ENCODE results near the gene CD96. TPM values are rescaled to one million over a fixed set of nuclear protein-coding genes. Genes with fewer than 3 reads are reported as not detected.

The CD96 gene
- total and polyA plus RNA-seq, 12 donors, result 0.22 to 5.6 (median 0.90) TPM; not detected in 1

DNA sequence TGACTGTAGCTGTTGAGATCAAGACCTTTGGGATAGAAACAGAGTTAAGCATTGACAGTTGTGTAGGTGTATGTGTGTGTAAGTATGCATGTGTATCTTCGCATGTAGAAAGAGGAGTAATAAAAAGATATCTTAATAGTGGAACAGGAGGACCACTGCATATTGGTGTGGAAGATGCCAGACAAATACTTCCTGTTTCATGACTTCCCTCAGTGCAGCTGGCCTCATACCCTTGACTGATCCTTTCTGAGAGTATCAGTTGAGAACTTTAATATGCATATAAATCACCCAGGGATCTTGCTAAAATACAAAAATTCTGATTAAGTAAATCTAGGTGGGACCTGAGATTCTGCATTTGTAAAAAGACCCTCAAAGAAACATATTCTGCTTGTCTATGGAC, 61.7 kb downstream of the CD96 start:
- no peak overlapping the region for H3K4me3 ChIP-seq
- WGBS, 4 donors, result 59 to 97% (median 73%) methylated on average over 1 of the region's 1 CpG
- no peaks in the 10 kb centered on the region for H3K9me3 ChIP-seq (replicated peaks in 1 of 3)
- no peaks in the 10 kb centered on the region for H3K36me3 ChIP-seq (replicated peaks in 1 of 2)
- no peak overlapping the region for H3K27ac ChIP-seq
- no peaks in the 10 kb centered on the region for H3K4me1 ChIP-seq (replicated peaks in 1 of 2)
- no peak for TF ChIP-seq POLR2A (IDR thresholded peaks at IDR 0.05)
- TF ChIP-seq, protein P1, sequence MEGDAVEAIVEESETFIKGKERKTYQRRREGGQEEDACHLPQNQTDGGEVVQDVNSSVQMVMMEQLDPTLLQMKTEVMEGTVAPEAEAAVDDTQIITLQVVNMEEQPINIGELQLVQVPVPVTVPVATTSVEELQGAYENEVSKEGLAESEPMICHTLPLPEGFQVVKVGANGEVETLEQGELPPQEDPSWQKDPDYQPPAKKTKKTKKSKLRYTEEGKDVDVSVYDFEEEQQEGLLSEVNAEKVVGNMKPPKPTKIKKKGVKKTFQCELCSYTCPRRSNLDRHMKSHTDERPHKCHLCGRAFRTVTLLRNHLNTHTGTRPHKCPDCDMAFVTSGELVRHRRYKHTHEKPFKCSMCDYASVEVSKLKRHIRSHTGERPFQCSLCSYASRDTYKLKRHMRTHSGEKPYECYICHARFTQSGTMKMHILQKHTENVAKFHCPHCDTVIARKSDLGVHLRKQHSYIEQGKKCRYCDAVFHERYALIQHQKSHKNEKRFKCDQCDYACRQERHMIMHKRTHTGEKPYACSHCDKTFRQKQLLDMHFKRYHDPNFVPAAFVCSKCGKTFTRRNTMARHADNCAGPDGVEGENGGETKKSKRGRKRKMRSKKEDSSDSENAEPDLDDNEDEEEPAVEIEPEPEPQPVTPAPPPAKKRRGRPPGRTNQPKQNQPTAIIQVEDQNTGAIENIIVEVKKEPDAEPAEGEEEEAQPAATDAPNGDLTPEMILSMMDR (IDR thresholded peaks at IDR 0.05), result no peak
- intact Hi-C loops (cut with DNase I), result no loop called here
- no peak for DNase-seq
- no peaks in the 10 kb centered on the region for H3K27me3 ChIP-seq

DNA sequence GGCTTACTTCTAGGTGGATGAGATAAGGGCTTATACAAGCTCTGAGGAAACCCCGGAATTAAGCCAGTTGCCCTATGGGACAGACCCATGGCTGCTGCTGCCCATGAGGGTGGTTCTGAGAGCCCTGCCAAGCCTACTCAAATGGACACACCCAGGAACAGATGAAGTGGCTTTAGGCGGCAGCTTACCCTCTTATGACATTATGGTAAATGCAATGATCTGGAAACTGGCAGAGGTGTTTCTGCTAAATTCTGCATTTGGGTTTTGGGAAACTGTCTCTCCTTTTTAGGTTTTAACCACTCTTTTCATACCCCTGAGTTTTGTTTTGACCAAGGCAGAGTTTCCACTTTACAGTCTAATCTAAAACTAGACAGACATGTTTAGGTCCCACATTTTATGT, 62.1 kb downstream of the CD96 start:
- no peak for DNase-seq
- intact Hi-C loops (cut with DNase I), result no loop called here
- Histone ChIP-seq H3K9me3 (replicated peaks in 1 of 3) (no peaks in the 10 kb centered on the region), H3K4me1 (replicated peaks in 1 of 2) (no peaks in the 10 kb centered on the region), H3K27ac (no peak overlapping the region), H3K27me3 (no peaks in the 10 kb centered on the region), H3K36me3 (replicated peaks in 1 of 2) (no peaks in the 10 kb centered on the region), H3K4me3 (no peak overlapping the region)
- no peak for TF ChIP-seq POLR2A (IDR thresholded peaks at IDR 0.05)
- TF ChIP-seq, protein P1 (IDR thresholded peaks at IDR 0.05), result no peak
- 60 to 88% (median 73%) methylated on average over 1 to 2 of the region's 2 CpGs for WGBS, 4 donors

DNA sequence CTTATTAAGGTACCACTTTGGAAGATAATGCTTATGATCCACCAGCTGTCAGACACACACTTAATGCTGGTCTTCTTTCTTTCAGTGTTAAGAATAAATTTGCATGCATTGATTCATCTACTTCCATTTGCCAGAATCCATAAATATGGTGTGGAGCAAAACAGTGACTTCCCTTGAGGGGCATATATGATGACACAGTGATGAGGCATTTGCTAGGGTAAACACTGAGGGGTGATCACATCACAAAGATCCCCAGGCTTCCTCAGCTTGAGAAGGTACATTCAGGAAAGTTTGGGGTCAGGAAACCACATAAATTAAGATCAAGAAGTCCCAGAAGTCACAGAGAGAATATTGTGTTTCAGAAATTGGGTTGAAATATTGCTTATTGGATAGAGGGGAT, 63.0 kb downstream of the CD96 start:
- H3K4me3 ChIP-seq, result no peak overlapping the region
- intact Hi-C loops (cut with DNase I), result no loop called here
- no peak for TF ChIP-seq POLR2A (IDR thresholded peaks at IDR 0.05)
- TF ChIP-seq, protein P1 (IDR thresholded peaks at IDR 0.05), result no peak
- DNase-seq, result no peak
- H3K36me3 ChIP-seq (replicated peaks in 1 of 2), result no peaks in the 10 kb centered on the region
- H3K27ac ChIP-seq, result no peak overlapping the region
- H3K9me3 ChIP-seq (replicated peaks in 1 of 3), result no peaks in the 10 kb centered on the region
- H3K27me3 ChIP-seq, result no peaks in the 10 kb centered on the region
- H3K4me1 ChIP-seq (replicated peaks in 1 of 2), result no peaks in the 10 kb centered on the region

DNA sequence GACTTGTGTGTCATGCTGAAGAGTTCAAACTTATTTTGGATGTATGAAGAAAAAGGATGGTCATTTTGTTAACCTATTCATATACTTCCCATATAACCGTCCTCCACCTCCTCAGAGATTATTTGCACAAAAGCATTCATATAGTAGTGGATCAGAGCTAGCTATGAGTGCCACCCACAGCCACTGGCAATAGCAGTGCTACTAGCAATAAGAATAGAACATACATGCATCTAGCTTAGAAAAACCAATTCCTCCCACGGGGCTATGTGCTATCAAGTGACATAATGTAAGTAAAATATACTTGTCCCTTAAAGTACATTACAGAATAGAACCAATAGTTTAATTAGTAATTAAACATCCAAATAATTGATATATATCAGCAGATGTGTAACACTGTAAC, 63.5 kb downstream of the CD96 start:
- TF ChIP-seq, protein P1 (IDR thresholded peaks at IDR 0.05), result no peak
- TF ChIP-seq POLR2A (IDR thresholded peaks at IDR 0.05), result no peak
- H3K27me3 ChIP-seq, result no peaks in the 10 kb centered on the region
- H3K4me3 ChIP-seq, result no peak overlapping the region
- no peaks in the 10 kb centered on the region for H3K9me3 ChIP-seq (replicated peaks in 1 of 3)
- no peak for DNase-seq
- no peaks in the 10 kb centered on the region for H3K36me3 ChIP-seq (replicated peaks in 1 of 2)
- H3K4me1 ChIP-seq (replicated peaks in 1 of 2), result no peaks in the 10 kb centered on the region
- WGBS, 4 donors, result 59 to 69% (median 68%) methylated on average over 2 of the region's 2 CpGs
- intact Hi-C loops (cut with DNase I), result no loop called here
- no peak overlapping the region for H3K27ac ChIP-seq

All from adrenal gland (tissue), 12 donors.